A549 (cell line): Measurements from ENCODE around the gene PHIP. TPM values are rescaled to one million over a fixed set of nuclear protein-coding genes. Genes with fewer than 3 reads are reported as not detected.

Source experiments
- ATAC-seq, 2 experiments: fragments of 200-7000 bp in 1 of 2; fragments of >200 bp in 1 of 2; cut with Nextera tagmentation in 1 of 2; cut with Tn5 transposase in 1 of 2; 3 replicates each; pipeline versions ENCODE4 v1.8.0 to v1.9.1; 2018 to 2020; ENCODE audit warnings: mild to moderate bottlenecking in 1 of 2, moderate library complexity in 1 of 2
- CTCF ChIA-PET: fragments of 300-600 bp; sonication (Branson Sonifier 250); formaldehyde crosslinking; extraction: SDS; loops from one replicate; lab custom pipeline; 2021; ENCODE audit warnings: antibody characterized with exemption, inconsistent platforms; lab: Yijun Ruan, JAX
- POLR2A ChIA-PET: fragments of 350-600 bp; formaldehyde crosslinking; extraction: SDS; loops from one replicate; lab custom pipeline; 2021; ENCODE audit warnings: antibody characterized with exemption, inconsistent platforms; lab: Yijun Ruan, JAX
- DNase-seq, 2 experiments: peaks; one replicate each; pipeline versions ENCODE4 v3.0.0 to v3.0.0-alpha.2; 2011 to 2016; ENCODE audit warnings: low read depth in 1 of 2, low spot score in 1 of 2
- FAIRE-seq: peaks from 2 replicates; lab custom pipeline; 2011; peaks lifted over from hg19 to GRCh38; lab: Jason Lieb, UNC
- H3K27ac ChIP-seq, 2 experiments: fragments of >200 bp; sonication (Bioruptor Twin); formaldehyde crosslinking; 3 replicates each; pipeline ENCODE4 v1.5.1; 2016 to 2017
- H3K4me1 ChIP-seq: fragments of >200 bp; sonication (Bioruptor Twin); formaldehyde crosslinking; 3 replicates; pipeline ENCODE4 v1.6.1; 2016
- H3K4me2 ChIP-seq: fragments of >200 bp; sonication (Bioruptor Twin); formaldehyde crosslinking; 3 replicates; pipeline ENCODE4 v1.6.1; 2016
- H3K4me3 ChIP-seq: fragments of >200 bp; sonication (Bioruptor Twin); formaldehyde crosslinking; 3 replicates; pipeline ENCODE4 v1.5.1; 2016
- H3K9me3 ChIP-seq: fragments of >200 bp; sonication (Bioruptor Twin); formaldehyde crosslinking; 3 replicates; pipeline ENCODE4 v1.6.1; 2016
- CBX8 ChIP-seq: fragments of 200-600 bp; sonication (generic); IDR thresholded peaks from 2 replicates; pipeline ENCODE4 v1.6.1; 2016
- CHD4 ChIP-seq: fragments of 200-600 bp; sonication (generic); IDR thresholded peaks from 2 replicates; pipeline ENCODE4 v1.6.1; 2016; ENCODE audit warnings: antibody characterized with exemption, mild to moderate bottlenecking, borderline replicate concordance
- EHF ChIP-seq: fragments of 250-450 bp; sonication (Bioruptor Pico); IDR thresholded peaks from 2 replicates; pipeline ENCODE4 v1.5.0; 2020; ENCODE audit warnings: mild to moderate bottlenecking
- ESRRA ChIP-seq: fragments of 150-350 bp; IDR thresholded peaks from 2 replicates; pipeline ENCODE4 v1.6.1; 2014; ENCODE audit warnings: mild to moderate bottlenecking, low read length, borderline replicate concordance
- FOSB ChIP-seq: fragments of 250-450 bp; sonication (Bioruptor Pico); IDR thresholded peaks from 2 replicates; pipeline ENCODE4 v1.5.0; 2020; ENCODE audit warnings: mild to moderate bottlenecking, moderate library complexity
- GATA3 ChIP-seq: IDR thresholded peaks from 2 replicates; pipeline ENCODE4 v1.6.1; 2012; ENCODE audit warnings: borderline replicate concordance
- HDAC2 ChIP-seq: fragments of 200-600 bp; sonication (generic); IDR thresholded peaks from 2 replicates; pipeline ENCODE4 v1.6.1; 2016
- HEYL ChIP-seq: fragments of 250-450 bp; sonication (Bioruptor Pico); IDR thresholded peaks from 2 replicates; pipeline ENCODE4 v1.8.0; 2021; ENCODE audit warnings: mild to moderate bottlenecking, moderate library complexity
- HOXA7 ChIP-seq: fragments of 250-450 bp; sonication (Bioruptor Pico); IDR thresholded peaks from 2 replicates; pipeline ENCODE4 v1.5.0; 2020; ENCODE audit warnings: mild to moderate bottlenecking, moderate library complexity
- HOXB13 ChIP-seq: fragments of 250-450 bp; sonication (Bioruptor Pico); IDR thresholded peaks from 2 replicates; pipeline ENCODE4 v1.5.0; 2020; ENCODE audit warnings: low read depth, mild to moderate bottlenecking, moderate library complexity
- JUN ChIP-seq, 2 experiments: fragments of >200 bp; sonication (Bioruptor Twin); formaldehyde crosslinking; IDR thresholded peaks; 2 replicates in 1 of 2; 3 replicates in 1 of 2; pipeline ENCODE4 v1.6.1; 2016 to 2017
- MYC ChIP-seq: IDR thresholded peaks from 2 replicates; pipeline ENCODE4 v1.6.1; 2012; ENCODE audit warnings: mild to moderate bottlenecking, inconsistent platforms, low read length, improper control_type of control experiment, borderline replicate concordance
- NFE2L2 ChIP-seq: fragments of 150-350 bp; conservative IDR thresholded peaks from 2 replicates; pipeline ENCODE4 v1.6.1; 2014; ENCODE audit warnings: low read length
- NPAS2 ChIP-seq: fragments of 250-450 bp; sonication (Bioruptor Pico); IDR thresholded peaks from 2 replicates; pipeline ENCODE4 v1.8.0; 2022; ENCODE audit warnings: mild to moderate bottlenecking, moderate library complexity, borderline replicate concordance
- POLR2AphosphoS2 ChIP-seq: conservative IDR thresholded peaks from 2 replicates; pipeline ENCODE4 v1.6.1; 2012; ENCODE audit warnings: low read length, improper control_type of control experiment, inconsistent platforms
- RCOR1 ChIP-seq: fragments of 150-350 bp; IDR thresholded peaks from 2 replicates; pipeline ENCODE4 v1.6.1; 2014; ENCODE audit warnings: antibody characterized with exemption, low read length, low read depth
- SMC3 ChIP-seq: fragments of >200 bp; sonication (Bioruptor Twin); formaldehyde crosslinking; IDR thresholded peaks from 3 replicates; pipeline ENCODE4 v1.6.1; 2018; ENCODE audit warnings: inconsistent platforms
- ZC3H11A ChIP-seq: fragments of 450-650 bp; IDR thresholded peaks from 2 replicates; pipeline ENCODE4 v1.6.1; 2014; ENCODE audit warnings: antibody characterized with exemption, mild to moderate bottlenecking
- WGBS: methylation state at CpG from one replicate; pipeline ENCODE4 v1.1.6; 2017; ENCODE audit errors: missing lambda C conversion rate; 5-methylcytosine and 5-hydroxymethylcytosine counted together
- polyA plus RNA-seq, 4 experiments: library from polyadenylated mRNA; depleted of rRNA in 3 of 4; stranded (reverse); fragments of >200 nt; fragmentation: RNase III in 1 of 4; extraction: RNeasy Plus Mini Kit Qiagen cat#74134 plus additional on column Dnase treatment in 1 of 4; gene quantifications; 2 replicates in 3 of 4; 3 replicates in 1 of 4; pipeline ENCODE4 v1.2.3, GENCODE V29; 2011 to 2017
- TF ChIP-seq, protein P1 (sequence below): fragments of >200 bp; sonication (Bioruptor Twin); formaldehyde crosslinking; IDR thresholded peaks from 3 replicates; pipeline ENCODE4 v1.5.1; 2016
- TF ChIP-seq, protein P2 (sequence below): fragments of 450-650 bp; IDR thresholded peaks from 2 replicates; pipeline ENCODE4 v1.6.1; 2014; ENCODE audit warnings: antibody characterized with exemption
- TF ChIP-seq, protein P3 (sequence below): IDR thresholded peaks from 2 replicates; pipeline ENCODE4 v1.6.1; 2012
- TF ChIP-seq, protein P4 (sequence below): fragments of 150-350 bp; IDR thresholded peaks from 2 replicates; pipeline ENCODE4 v1.6.1; 2014; ENCODE audit warnings: low read depth, mild to moderate bottlenecking, low read length

Gene PHIP
- polyA plus RNA-seq, 2 of the 4 experiments (the other 2 are of a cell fraction) = 7.2 to 14.9 TPM

DNA sequence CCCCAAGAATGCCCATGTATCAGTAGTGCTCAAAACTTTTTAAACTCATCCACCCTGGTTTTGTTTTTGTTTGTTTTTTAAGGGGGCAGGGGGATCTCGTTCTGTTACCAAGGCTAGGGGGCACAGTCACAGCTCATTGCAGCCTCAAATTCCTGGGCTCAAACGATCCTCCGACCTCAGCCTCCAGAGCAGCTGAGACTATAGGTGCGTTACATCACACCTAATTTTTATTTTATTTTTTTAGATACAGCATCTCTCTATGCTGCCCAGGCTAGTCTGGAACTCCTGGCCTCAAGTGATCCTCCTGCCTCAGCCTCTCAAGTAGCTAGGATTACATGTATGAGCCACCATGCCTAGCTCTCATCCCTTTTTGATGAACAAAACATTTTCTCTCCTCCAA, 11.2 kb downstream of the PHIP start:
- TF ChIP-seq MYC = no peak
- no peak for TF ChIP-seq NFE2L2
- TF ChIP-seq CBX8 = no peak
- TF ChIP-seq, protein P1, sequence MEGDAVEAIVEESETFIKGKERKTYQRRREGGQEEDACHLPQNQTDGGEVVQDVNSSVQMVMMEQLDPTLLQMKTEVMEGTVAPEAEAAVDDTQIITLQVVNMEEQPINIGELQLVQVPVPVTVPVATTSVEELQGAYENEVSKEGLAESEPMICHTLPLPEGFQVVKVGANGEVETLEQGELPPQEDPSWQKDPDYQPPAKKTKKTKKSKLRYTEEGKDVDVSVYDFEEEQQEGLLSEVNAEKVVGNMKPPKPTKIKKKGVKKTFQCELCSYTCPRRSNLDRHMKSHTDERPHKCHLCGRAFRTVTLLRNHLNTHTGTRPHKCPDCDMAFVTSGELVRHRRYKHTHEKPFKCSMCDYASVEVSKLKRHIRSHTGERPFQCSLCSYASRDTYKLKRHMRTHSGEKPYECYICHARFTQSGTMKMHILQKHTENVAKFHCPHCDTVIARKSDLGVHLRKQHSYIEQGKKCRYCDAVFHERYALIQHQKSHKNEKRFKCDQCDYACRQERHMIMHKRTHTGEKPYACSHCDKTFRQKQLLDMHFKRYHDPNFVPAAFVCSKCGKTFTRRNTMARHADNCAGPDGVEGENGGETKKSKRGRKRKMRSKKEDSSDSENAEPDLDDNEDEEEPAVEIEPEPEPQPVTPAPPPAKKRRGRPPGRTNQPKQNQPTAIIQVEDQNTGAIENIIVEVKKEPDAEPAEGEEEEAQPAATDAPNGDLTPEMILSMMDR = no peak
- no peak for TF ChIP-seq JUN (IDR thresholded peaks at IDR 0.05)
- TF ChIP-seq, protein P2, sequence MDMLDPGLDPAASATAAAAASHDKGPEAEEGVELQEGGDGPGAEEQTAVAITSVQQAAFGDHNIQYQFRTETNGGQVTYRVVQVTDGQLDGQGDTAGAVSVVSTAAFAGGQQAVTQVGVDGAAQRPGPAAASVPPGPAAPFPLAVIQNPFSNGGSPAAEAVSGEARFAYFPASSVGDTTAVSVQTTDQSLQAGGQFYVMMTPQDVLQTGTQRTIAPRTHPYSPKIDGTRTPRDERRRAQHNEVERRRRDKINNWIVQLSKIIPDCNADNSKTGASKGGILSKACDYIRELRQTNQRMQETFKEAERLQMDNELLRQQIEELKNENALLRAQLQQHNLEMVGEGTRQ = no peak
- no peak for TF ChIP-seq EHF (CRISPR knock-in tag)
- POLR2A ChIA-PET = no interaction called here
- DNase-seq = no peak
- H3K4me3 ChIP-seq = no peak overlapping the region
- no peak overlapping the region for H3K4me2 ChIP-seq
- 91% methylated on average over 4 of the region's 4 CpGs for WGBS
- H3K9me3 ChIP-seq = no peaks in the 10 kb centered on the region
- no peaks in the 10 kb centered on the region for H3K4me1 ChIP-seq
- no peak for FAIRE-seq
- H3K27ac ChIP-seq = no peak overlapping the region
- CTCF ChIA-PET = no interaction called here
- no peak for ATAC-seq

DNA sequence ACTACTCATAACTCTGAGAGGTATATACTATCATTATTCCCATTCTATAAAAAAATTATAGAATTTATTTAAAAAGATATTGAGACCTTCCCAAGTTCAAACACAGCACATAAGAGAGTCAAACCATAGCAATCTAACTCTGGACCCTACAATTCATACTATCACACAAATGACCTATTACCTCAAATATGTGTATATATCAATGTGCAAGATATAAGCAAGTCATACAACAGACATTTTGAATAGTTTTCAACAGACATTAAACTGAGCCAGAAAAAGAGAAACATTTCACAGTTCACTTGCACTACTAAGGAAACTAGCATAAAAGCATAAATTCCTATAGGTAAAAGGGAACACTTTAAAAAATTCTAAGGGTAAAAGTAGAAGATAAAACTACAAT, 11.7 kb downstream of the PHIP start:
- ATAC-seq = no peak
- H3K27ac ChIP-seq = no peak overlapping the region
- ChIA-PET POLR2A (no interaction called here), CTCF (no interaction called here)
- no peak overlapping the region for H3K4me3 ChIP-seq
- TF ChIP-seq ZC3H11A (no peak), JUN (IDR thresholded peaks at IDR 0.05) (no peak), NFE2L2 (no peak), HDAC2 (no peak), HOXB13 (CRISPR knock-in tag) (no peak), NPAS2 (CRISPR knock-in tag) (no peak), GATA3 (no peak), CHD4 (no peak), ESRRA (no peak), FOSB (CRISPR knock-in tag) (no peak), HOXA7 (CRISPR knock-in tag) (no peak), SMC3 (no peak), MYC (no peak), POLR2AphosphoS2 (no peak), RCOR1 (no peak), HEYL (no peak)
- TF ChIP-seq, protein P2 = no peak
- TF ChIP-seq, protein P3, sequence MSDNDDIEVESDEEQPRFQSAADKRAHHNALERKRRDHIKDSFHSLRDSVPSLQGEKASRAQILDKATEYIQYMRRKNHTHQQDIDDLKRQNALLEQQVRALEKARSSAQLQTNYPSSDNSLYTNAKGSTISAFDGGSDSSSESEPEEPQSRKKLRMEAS = no peak
- TF ChIP-seq, protein P4, sequence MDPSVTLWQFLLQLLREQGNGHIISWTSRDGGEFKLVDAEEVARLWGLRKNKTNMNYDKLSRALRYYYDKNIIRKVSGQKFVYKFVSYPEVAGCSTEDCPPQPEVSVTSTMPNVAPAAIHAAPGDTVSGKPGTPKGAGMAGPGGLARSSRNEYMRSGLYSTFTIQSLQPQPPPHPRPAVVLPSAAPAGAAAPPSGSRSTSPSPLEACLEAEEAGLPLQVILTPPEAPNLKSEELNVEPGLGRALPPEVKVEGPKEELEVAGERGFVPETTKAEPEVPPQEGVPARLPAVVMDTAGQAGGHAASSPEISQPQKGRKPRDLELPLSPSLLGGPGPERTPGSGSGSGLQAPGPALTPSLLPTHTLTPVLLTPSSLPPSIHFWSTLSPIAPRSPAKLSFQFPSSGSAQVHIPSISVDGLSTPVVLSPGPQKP = no peak
- H3K9me3 ChIP-seq = no peaks in the 10 kb centered on the region
- H3K4me2 ChIP-seq = no peak overlapping the region
- no peak for DNase-seq
- FAIRE-seq = no peak
- no peaks in the 10 kb centered on the region for H3K4me1 ChIP-seq
